Measurements from ENCODE around the gene C1QTNF9.
"Not testable (repeated sequence)": the region's sequence is repeated elsewhere in the genome, so short reads cannot be mapped to it uniquely, and the experiment has no call there.

The C1QTNF9 gene

DNA sequence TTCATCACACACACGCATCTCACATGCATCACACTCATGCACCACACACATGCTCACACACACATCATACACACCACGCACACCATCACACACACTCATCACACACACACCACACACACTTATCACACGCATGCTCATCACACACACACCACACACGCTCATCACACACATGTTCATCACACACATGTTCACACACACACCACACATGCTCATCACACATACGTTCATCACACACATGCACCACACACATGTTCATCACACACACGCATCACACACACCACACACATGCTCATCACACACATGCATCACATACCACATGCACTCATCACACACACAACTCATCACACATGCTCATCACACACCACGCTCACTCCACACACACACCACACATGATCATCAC, 46.9 kb downstream of the C1QTNF9 start:
- TF ChIP-seq, protein P1, sequence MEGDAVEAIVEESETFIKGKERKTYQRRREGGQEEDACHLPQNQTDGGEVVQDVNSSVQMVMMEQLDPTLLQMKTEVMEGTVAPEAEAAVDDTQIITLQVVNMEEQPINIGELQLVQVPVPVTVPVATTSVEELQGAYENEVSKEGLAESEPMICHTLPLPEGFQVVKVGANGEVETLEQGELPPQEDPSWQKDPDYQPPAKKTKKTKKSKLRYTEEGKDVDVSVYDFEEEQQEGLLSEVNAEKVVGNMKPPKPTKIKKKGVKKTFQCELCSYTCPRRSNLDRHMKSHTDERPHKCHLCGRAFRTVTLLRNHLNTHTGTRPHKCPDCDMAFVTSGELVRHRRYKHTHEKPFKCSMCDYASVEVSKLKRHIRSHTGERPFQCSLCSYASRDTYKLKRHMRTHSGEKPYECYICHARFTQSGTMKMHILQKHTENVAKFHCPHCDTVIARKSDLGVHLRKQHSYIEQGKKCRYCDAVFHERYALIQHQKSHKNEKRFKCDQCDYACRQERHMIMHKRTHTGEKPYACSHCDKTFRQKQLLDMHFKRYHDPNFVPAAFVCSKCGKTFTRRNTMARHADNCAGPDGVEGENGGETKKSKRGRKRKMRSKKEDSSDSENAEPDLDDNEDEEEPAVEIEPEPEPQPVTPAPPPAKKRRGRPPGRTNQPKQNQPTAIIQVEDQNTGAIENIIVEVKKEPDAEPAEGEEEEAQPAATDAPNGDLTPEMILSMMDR (IDR thresholded peaks at IDR 0.05; ENCODE audit: low read depth, low read length, poor library complexity, severe bottlenecking), result no peak
- TF ChIP-seq EZH2phosphoT487 (IDR thresholded peaks at IDR 0.05; ENCODE audit: borderline replicate concordance, low read length), result no peak
- Histone ChIP-seq H3K4me2 (ENCODE audit: low read length) (no peak overlapping the region), H3F3A (ENCODE audit: control insufficient read depth, insufficient read depth) (no peaks in the 10 kb centered on the region), H3K4me3 (ENCODE audit: low read length) (no peak overlapping the region), H3K79me2 (ENCODE audit: control insufficient read depth, low read length) (no peaks in the 10 kb centered on the region), H4K20me1 (ENCODE audit: control insufficient read depth, insufficient read depth, low read depth, low read length) (no peaks in the 10 kb centered on the region), H3K9me2 (replicated peaks; ENCODE audit: control insufficient read depth, low read length) (no peaks in the 10 kb centered on the region), H3K36me3 (ENCODE audit: control insufficient read depth, low read length) (no peaks in the 10 kb centered on the region), H3K27ac (ENCODE audit: low read depth, low read length) (no peak overlapping the region), H3K4me1 (ENCODE audit: control insufficient read depth, low read length) (no peaks in the 10 kb centered on the region), H3K9me3 (ENCODE audit: control insufficient read depth, insufficient read depth, low read length) (peaks cover 9% of the 10 kb centered on the region; the same call in 1 of the 2 replicates), H3K27me3 (ENCODE audit: control insufficient read depth, low read length) (peaks cover 3% of the 10 kb centered on the region; the same call in 1 of the 2 replicates)

DNA sequence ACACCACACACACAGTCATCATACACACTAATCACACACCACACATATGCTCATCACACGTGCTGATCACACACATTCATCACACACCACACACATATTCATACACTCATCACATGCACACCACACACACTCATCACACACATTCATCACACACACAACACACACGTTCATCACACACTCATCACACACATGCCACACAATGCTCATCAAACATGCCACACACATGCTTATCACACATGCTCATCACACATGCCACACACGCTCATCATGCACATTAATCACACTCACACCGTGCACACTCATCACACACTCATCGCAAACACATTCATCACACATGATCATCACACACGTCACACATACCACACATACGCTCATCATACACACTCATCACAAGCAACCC, 47.5 kb downstream of the C1QTNF9 start:
- no peaks in the 10 kb centered on the region for H3K4me1 ChIP-seq (ENCODE audit: control insufficient read depth, low read length)
- H3K27me3 ChIP-seq (ENCODE audit: control insufficient read depth, low read length), result no peaks in the 10 kb centered on the region
- H4K20me1 ChIP-seq (ENCODE audit: control insufficient read depth, insufficient read depth, low read depth, low read length), result no peaks in the 10 kb centered on the region
- no peak overlapping the region for H3K4me3 ChIP-seq (ENCODE audit: low read length)
- no peaks in the 10 kb centered on the region for H3K79me2 ChIP-seq (ENCODE audit: control insufficient read depth, low read length)
- H3K9me3 ChIP-seq (ENCODE audit: control insufficient read depth, insufficient read depth, low read length), result peaks cover 9% of the 10 kb centered on the region; the same call in 1 of the 2 replicates
- H3K36me3 ChIP-seq (ENCODE audit: control insufficient read depth, low read length), result no peaks in the 10 kb centered on the region
- TF ChIP-seq, protein P1 (IDR thresholded peaks at IDR 0.05; ENCODE audit: low read depth, low read length, poor library complexity, severe bottlenecking), result no peak
- TF ChIP-seq EZH2phosphoT487 (IDR thresholded peaks at IDR 0.05; ENCODE audit: borderline replicate concordance, low read length), result no peak
- no peak overlapping the region for H3K4me2 ChIP-seq (ENCODE audit: low read length)
- H3K27ac ChIP-seq (ENCODE audit: low read depth, low read length), result no peak overlapping the region
- no peaks in the 10 kb centered on the region for H3K9me2 ChIP-seq (replicated peaks; ENCODE audit: control insufficient read depth, low read length)
- no peaks in the 10 kb centered on the region for H3F3A ChIP-seq (ENCODE audit: control insufficient read depth, insufficient read depth)

DNA sequence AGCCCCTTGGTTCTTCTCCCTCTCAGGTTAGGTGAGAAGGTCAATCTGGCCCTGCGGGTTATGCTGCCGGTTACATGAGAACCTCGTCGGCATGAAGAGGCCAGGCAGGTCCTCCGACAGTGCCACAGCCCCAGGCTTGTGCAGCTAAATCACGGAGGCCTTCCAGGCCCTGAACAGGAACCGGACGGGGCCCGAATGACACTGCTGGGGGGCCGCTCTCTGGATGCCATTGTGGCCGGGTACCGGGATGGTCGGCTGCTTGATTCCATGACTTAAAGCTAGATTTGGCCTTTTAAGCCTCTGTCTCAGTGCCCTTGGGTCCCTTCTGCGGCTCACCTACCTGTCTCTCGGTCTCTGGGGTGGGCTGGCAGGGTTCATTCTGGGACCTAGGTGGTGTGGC, 48.4 kb downstream of the C1QTNF9 start:
- Histone ChIP-seq H3K27ac (ENCODE audit: low read depth, low read length) (no peak overlapping the region), H3K4me1 (ENCODE audit: control insufficient read depth, low read length) (no peaks in the 10 kb centered on the region), H4K20me1 (ENCODE audit: control insufficient read depth, insufficient read depth, low read depth, low read length) (no peaks in the 10 kb centered on the region), H3K27me3 (ENCODE audit: control insufficient read depth, low read length) (no peaks in the 10 kb centered on the region), H3K36me3 (ENCODE audit: control insufficient read depth, low read length) (no peaks in the 10 kb centered on the region), H3F3A (ENCODE audit: control insufficient read depth, insufficient read depth) (no peaks in the 10 kb centered on the region), H3K4me3 (ENCODE audit: low read length) (no peak overlapping the region), H3K9me2 (replicated peaks; ENCODE audit: control insufficient read depth, low read length) (no peaks in the 10 kb centered on the region), H3K79me2 (ENCODE audit: control insufficient read depth, low read length) (no peaks in the 10 kb centered on the region), H3K9me3 (ENCODE audit: control insufficient read depth, insufficient read depth, low read length) (peaks cover 9% of the 10 kb centered on the region; the same call in 1 of the 2 replicates), H3K4me2 (ENCODE audit: low read length) (no peak overlapping the region)
- TF ChIP-seq, protein P1 (IDR thresholded peaks at IDR 0.05; ENCODE audit: low read depth, low read length, poor library complexity, severe bottlenecking), result no peak
- no peak for TF ChIP-seq EZH2phosphoT487 (IDR thresholded peaks at IDR 0.05; ENCODE audit: borderline replicate concordance, low read length)

DNA sequence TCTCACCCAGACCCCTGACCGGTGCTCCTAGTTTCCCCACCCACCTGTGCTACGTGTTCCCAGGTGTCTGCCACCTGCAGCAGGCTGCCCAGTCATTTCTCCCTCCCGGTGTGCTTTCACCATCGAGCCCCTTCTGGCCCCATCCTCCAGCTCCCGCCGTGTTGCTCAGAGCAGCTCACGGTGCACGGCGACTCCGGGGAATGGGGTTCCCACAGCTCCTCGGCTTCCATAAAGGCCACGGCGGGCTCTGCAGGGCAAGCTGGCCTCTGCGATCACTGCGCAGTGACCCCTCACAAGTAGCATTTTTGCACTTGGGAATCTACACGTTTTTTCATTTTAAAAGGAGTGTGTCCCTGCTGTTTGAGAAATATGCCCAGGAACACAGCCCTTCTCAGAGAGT, 49.5 kb downstream of the C1QTNF9 start:
- H3F3A ChIP-seq (ENCODE audit: control insufficient read depth, insufficient read depth); H3K36me3 ChIP-seq (ENCODE audit: control insufficient read depth, low read length); H3K27ac ChIP-seq (ENCODE audit: low read depth, low read length); H3K4me1 ChIP-seq (ENCODE audit: control insufficient read depth, low read length); H4K20me1 ChIP-seq (ENCODE audit: control insufficient read depth, insufficient read depth, low read depth, low read length); H3K4me3 ChIP-seq (ENCODE audit: low read length); H3K4me2 ChIP-seq (ENCODE audit: low read length); H3K9me2 ChIP-seq (replicated peaks; ENCODE audit: control insufficient read depth, low read length); H3K79me2 ChIP-seq (ENCODE audit: control insufficient read depth, low read length); H3K9me3 ChIP-seq (ENCODE audit: control insufficient read depth, insufficient read depth, low read length); H3K27me3 ChIP-seq (ENCODE audit: control insufficient read depth, low read length): not testable (repeated sequence)

DNA sequence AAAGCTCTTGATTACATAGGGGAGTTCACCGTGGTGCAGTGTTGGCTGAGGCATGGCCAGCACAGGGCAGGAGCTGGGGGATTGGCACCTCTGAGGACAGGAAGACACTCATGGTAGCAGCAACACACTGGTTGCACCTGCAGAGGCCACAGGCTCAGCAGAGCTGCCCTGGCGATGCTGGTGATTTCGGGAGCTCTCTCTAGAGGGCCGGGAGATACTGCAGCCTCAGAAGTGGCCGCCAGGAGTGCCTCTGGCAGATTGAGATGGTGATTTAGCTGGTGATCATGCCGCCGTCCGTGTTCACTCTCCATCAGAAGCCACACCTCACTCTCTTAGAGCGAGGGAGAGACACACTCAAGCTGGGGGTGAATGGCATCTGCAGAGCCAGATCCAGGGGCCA, 49.9 kb downstream of the C1QTNF9 start:
- not testable (repeated sequence) for H3K4me3 ChIP-seq (ENCODE audit: low read length); H3K79me2 ChIP-seq (ENCODE audit: control insufficient read depth, low read length); H3K4me1 ChIP-seq (ENCODE audit: control insufficient read depth, low read length); H3K36me3 ChIP-seq (ENCODE audit: control insufficient read depth, low read length); H4K20me1 ChIP-seq (ENCODE audit: control insufficient read depth, insufficient read depth, low read depth, low read length); H3K4me2 ChIP-seq (ENCODE audit: low read length); H3K27me3 ChIP-seq (ENCODE audit: control insufficient read depth, low read length); H3K27ac ChIP-seq (ENCODE audit: low read depth, low read length); H3K9me3 ChIP-seq (ENCODE audit: control insufficient read depth, insufficient read depth, low read length); H3K9me2 ChIP-seq (replicated peaks; ENCODE audit: control insufficient read depth, low read length); H3F3A ChIP-seq (ENCODE audit: control insufficient read depth, insufficient read depth)

Data from DOHH2 (cell line).